Measurements from ENCODE around the gene ENPP7.

ENPP7 gene

GRCh38 chr17:79761894-79762589, 31.3 kb downstream of the ENPP7 start:
- Histone ChIP-seq H3K4me3 (ENCODE audit: low read length in 2 of 2) (no peak overlapping the region), H3K27ac (replicated peaks; ENCODE audit: low read length) (no peak overlapping the region), H3K9me3 (replicated peaks in 1 of 2; ENCODE audit: control insufficient read depth in 2 of 2, insufficient read depth in 1 of 2, low read depth in 1 of 2, low read length in 2 of 2) (no peaks in the 10 kb centered on the region), H2BK12ac (ENCODE audit: low read length) (no peak overlapping the region), H4K8ac (ENCODE audit: low read depth, low read length) (no peak overlapping the region), H3K4me2 (ENCODE audit: insufficient read depth, low read length, poor library complexity, severe bottlenecking) (no peak overlapping the region), H3K23ac (ENCODE audit: low read depth, low read length, poor library complexity) (no peak overlapping the region), H3K4me1 (ENCODE audit: control insufficient read depth in 2 of 2, insufficient read depth in 1 of 2, low read depth in 1 of 2, low read length in 2 of 2) (no peaks in the 10 kb centered on the region), H3K9ac (ENCODE audit: low read depth, low read length, poor library complexity) (no peak overlapping the region), H2AK5ac (ENCODE audit: low read depth, low read length) (no peak overlapping the region), H2BK5ac (ENCODE audit: low read length) (no peak overlapping the region), H3K14ac (ENCODE audit: low read length) (no peak overlapping the region), H2BK120ac (ENCODE audit: low read depth, low read length) (no peak overlapping the region), H4K91ac (ENCODE audit: low read depth, low read length, poor library complexity) (no peak overlapping the region), H3K36me3 (replicated peaks in 1 of 2; ENCODE audit: control insufficient read depth in 2 of 2, insufficient read depth in 2 of 2, low read length in 2 of 2) (no peaks in the 10 kb centered on the region), H3K79me1 (ENCODE audit: low read depth, low read length) (peaks cover 4% of the 10 kb centered on the region), H2AFZ (ENCODE audit: low read length) (no peak overlapping the region), H3K4ac (ENCODE audit: low read length) (no peak overlapping the region), H3K18ac (ENCODE audit: low read length) (peak overlapping the region; percentile 60), H2BK15ac (ENCODE audit: low read length) (peak overlapping the region; percentile 27), H3K27me3 (ENCODE audit: control insufficient read depth in 3 of 3, insufficient read depth in 3 of 3, low read depth in 1 of 3, low read length in 3 of 3) (peaks cover 0 to 1% (median 0%) of the 10 kb centered on the region in 3 experiments)
- WGBS, 2 donors (ENCODE audit: extremely low coverage in 2 of 2, insufficient read length in 2 of 2, insufficient replicate concordance in 1 of 2), result no CpG with 5 or more reads among the region's 19 CpGs
- no peak for DNase-seq (ENCODE audit: low spot score)

DNA sequence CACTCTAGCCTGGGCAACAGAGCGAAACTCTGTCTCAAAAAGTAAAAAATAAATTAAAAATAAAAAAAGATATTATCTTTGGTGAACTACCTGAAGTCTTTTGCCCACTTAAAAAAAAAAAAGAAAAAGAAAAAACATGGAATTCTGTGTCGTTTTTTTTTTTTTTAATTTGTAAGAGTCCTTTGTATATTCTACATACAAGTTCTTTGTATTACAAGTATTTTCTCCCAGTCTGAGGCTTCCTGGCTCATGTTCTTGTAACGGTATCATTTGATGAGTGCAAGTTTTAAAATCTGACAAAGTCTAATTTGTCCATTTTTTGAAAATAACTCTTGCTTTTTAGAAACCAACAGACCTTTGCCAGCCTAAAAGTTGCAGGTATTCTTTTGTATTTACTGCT, 35.0 kb downstream of the ENPP7 start:
- Histone ChIP-seq H3K9ac (ENCODE audit: low read depth, low read length, poor library complexity) (no peak overlapping the region), H3K27ac (replicated peaks; ENCODE audit: low read length) (no peak overlapping the region), H3K27me3 (ENCODE audit: control insufficient read depth in 3 of 3, insufficient read depth in 3 of 3, low read depth in 1 of 3, low read length in 3 of 3) (no peaks in the 10 kb centered on the region), H3K4me3 (ENCODE audit: low read length in 2 of 2) (no peak overlapping the region), H3K4me1 (ENCODE audit: control insufficient read depth in 2 of 2, insufficient read depth in 1 of 2, low read depth in 1 of 2, low read length in 2 of 2) (no peaks in the 10 kb centered on the region), H3K4ac (ENCODE audit: low read length) (no peak overlapping the region), H3K4me2 (ENCODE audit: insufficient read depth, low read length, poor library complexity, severe bottlenecking) (no peak overlapping the region), H3K23ac (ENCODE audit: low read depth, low read length, poor library complexity) (no peak overlapping the region), H2BK12ac (ENCODE audit: low read length) (no peak overlapping the region), H3K9me3 (replicated peaks in 1 of 2; ENCODE audit: control insufficient read depth in 2 of 2, insufficient read depth in 1 of 2, low read depth in 1 of 2, low read length in 2 of 2) (no peaks in the 10 kb centered on the region), H3K36me3 (replicated peaks in 1 of 2; ENCODE audit: control insufficient read depth in 2 of 2, insufficient read depth in 2 of 2, low read length in 2 of 2) (no peaks in the 10 kb centered on the region), H3K79me1 (ENCODE audit: low read depth, low read length) (peaks cover 4% of the 10 kb centered on the region), H2BK5ac (ENCODE audit: low read length) (no peak overlapping the region), H2BK120ac (ENCODE audit: low read depth, low read length) (no peak overlapping the region), H2BK15ac (ENCODE audit: low read length) (no peak overlapping the region), H3K14ac (ENCODE audit: low read length) (no peak overlapping the region), H2AFZ (ENCODE audit: low read length) (no peak overlapping the region), H3K18ac (ENCODE audit: low read length) (no peak overlapping the region), H4K8ac (ENCODE audit: low read depth, low read length) (no peak overlapping the region), H2AK5ac (ENCODE audit: low read depth, low read length) (no peak overlapping the region), H4K91ac (ENCODE audit: low read depth, low read length, poor library complexity) (no peak overlapping the region)
- DNase-seq (ENCODE audit: low spot score), result no peak
- WGBS, 2 donors (ENCODE audit: extremely low coverage in 2 of 2, insufficient read length in 2 of 2, insufficient replicate concordance in 1 of 2), result no CpG with 5 or more reads among the region's 3 CpGs

GRCh38 chr17:79769570-79770506, 39.1 kb downstream of the ENPP7 start:
- DNase-seq (ENCODE audit: low spot score), result no peak
- no peak overlapping the region for H4K8ac ChIP-seq (ENCODE audit: low read depth, low read length)
- WGBS, 2 donors (ENCODE audit: extremely low coverage in 2 of 2, insufficient read length in 2 of 2, insufficient replicate concordance in 1 of 2), result no CpG with 5 or more reads among the region's 28 CpGs

GRCh38 chr17:79771276-79771675, 40.5 kb downstream of the ENPP7 start:
- no peak overlapping the region for H3K23ac ChIP-seq (ENCODE audit: low read depth, low read length, poor library complexity)
- H3K14ac ChIP-seq (ENCODE audit: low read length), result no peak overlapping the region
- no peak overlapping the region for H2BK120ac ChIP-seq (ENCODE audit: low read depth, low read length)
- no peak overlapping the region for H2AK5ac ChIP-seq (ENCODE audit: low read depth, low read length)
- H3K27ac ChIP-seq (replicated peaks; ENCODE audit: low read length), result no peak overlapping the region
- no peak overlapping the region for H4K8ac ChIP-seq (ENCODE audit: low read depth, low read length)
- H3K18ac ChIP-seq (ENCODE audit: low read length), result no peak overlapping the region
- no peak overlapping the region for H4K91ac ChIP-seq (ENCODE audit: low read depth, low read length, poor library complexity)
- H2AFZ ChIP-seq (ENCODE audit: low read length), result no peak overlapping the region
- H3K4me3 ChIP-seq (ENCODE audit: low read length in 2 of 2), result no peak overlapping the region
- no CpG with 5 or more reads among the region's 6 CpGs for WGBS, 2 donors (ENCODE audit: extremely low coverage in 2 of 2, insufficient read length in 2 of 2, insufficient replicate concordance in 1 of 2)
- no peaks in the 10 kb centered on the region for H3K27me3 ChIP-seq (ENCODE audit: control insufficient read depth in 3 of 3, insufficient read depth in 3 of 3, low read depth in 1 of 3, low read length in 3 of 3)
- no peak overlapping the region for H2BK5ac ChIP-seq (ENCODE audit: low read length)
- no peak overlapping the region for H3K4ac ChIP-seq (ENCODE audit: low read length)
- H3K9ac ChIP-seq (ENCODE audit: low read depth, low read length, poor library complexity), result no peak overlapping the region
- H3K9me3 ChIP-seq (replicated peaks in 1 of 2; ENCODE audit: control insufficient read depth in 2 of 2, insufficient read depth in 1 of 2, low read depth in 1 of 2, low read length in 2 of 2), result no peaks in the 10 kb centered on the region
- no peak overlapping the region for H2BK12ac ChIP-seq (ENCODE audit: low read length)
- no peak for DNase-seq (ENCODE audit: low spot score)
- no peaks in the 10 kb centered on the region for H3K36me3 ChIP-seq (replicated peaks in 1 of 2; ENCODE audit: control insufficient read depth in 2 of 2, insufficient read depth in 2 of 2, low read length in 2 of 2)
- H3K4me1 ChIP-seq (ENCODE audit: control insufficient read depth in 2 of 2, insufficient read depth in 1 of 2, low read depth in 1 of 2, low read length in 2 of 2), result peaks cover 4 to 6% of the 10 kb centered on the region in 2 donors
- no peak overlapping the region for H3K4me2 ChIP-seq (ENCODE audit: insufficient read depth, low read length, poor library complexity, severe bottlenecking)
- H2BK15ac ChIP-seq (ENCODE audit: low read length), result no peak overlapping the region
- H3K79me1 ChIP-seq (ENCODE audit: low read depth, low read length), result no peaks in the 10 kb centered on the region

More at GRCh38 chr17:79769570-79770506, 39.1 kb downstream of the ENPP7 start:
- Histone ChIP-seq H3K23ac (ENCODE audit: low read depth, low read length, poor library complexity) (peak overlapping the region; percentile 66), H3K18ac (ENCODE audit: low read length) (peak overlapping the region; percentile 18), H3K4ac (ENCODE audit: low read length) (no peak overlapping the region), H2AK5ac (ENCODE audit: low read depth, low read length) (peak overlapping the region; percentile 82), H2BK15ac (ENCODE audit: low read length) (peak overlapping the region; percentile 44), H3K9ac (ENCODE audit: low read depth, low read length, poor library complexity) (no peak overlapping the region), H3K4me2 (ENCODE audit: insufficient read depth, low read length, poor library complexity, severe bottlenecking) (no peak overlapping the region), H3K79me1 (ENCODE audit: low read depth, low read length) (no peaks in the 10 kb centered on the region), H2BK5ac (ENCODE audit: low read length) (peak overlapping the region; percentile 32), H3K14ac (ENCODE audit: low read length) (no peak overlapping the region), H3K36me3 (replicated peaks in 1 of 2; ENCODE audit: control insufficient read depth in 2 of 2, insufficient read depth in 2 of 2, low read length in 2 of 2) (no peaks in the 10 kb centered on the region), H2BK120ac (ENCODE audit: low read depth, low read length) (no peak overlapping the region), H3K9me3 (replicated peaks in 1 of 2; ENCODE audit: control insufficient read depth in 2 of 2, insufficient read depth in 1 of 2, low read depth in 1 of 2, low read length in 2 of 2) (no peaks in the 10 kb centered on the region), H3K27me3 (ENCODE audit: control insufficient read depth in 3 of 3, insufficient read depth in 3 of 3, low read depth in 1 of 3, low read length in 3 of 3) (no peaks in the 10 kb centered on the region), H2AFZ (ENCODE audit: low read length) (no peak overlapping the region), H3K27ac (replicated peaks; ENCODE audit: low read length) (no peak overlapping the region), H3K4me1 (ENCODE audit: control insufficient read depth in 2 of 2, insufficient read depth in 1 of 2, low read depth in 1 of 2, low read length in 2 of 2) (no peaks in the 10 kb centered on the region), H3K4me3 (ENCODE audit: low read length in 2 of 2) (no peak overlapping the region), H4K91ac (ENCODE audit: low read depth, low read length, poor library complexity) (no peak overlapping the region), H2BK12ac (ENCODE audit: low read length) (no peak overlapping the region)
